ENCODE data around the gene BCL2. TPM values are rescaled to one million over a fixed set of nuclear protein-coding genes. Genes with fewer than 3 reads are reported as not detected.
A peak's percentile ranks its signal among the peaks of the same experiment; 100 is the strongest.

The BCL2 gene
- total RNA-seq, 1 donor from 2014 or later = 16.5 TPM

DNA sequence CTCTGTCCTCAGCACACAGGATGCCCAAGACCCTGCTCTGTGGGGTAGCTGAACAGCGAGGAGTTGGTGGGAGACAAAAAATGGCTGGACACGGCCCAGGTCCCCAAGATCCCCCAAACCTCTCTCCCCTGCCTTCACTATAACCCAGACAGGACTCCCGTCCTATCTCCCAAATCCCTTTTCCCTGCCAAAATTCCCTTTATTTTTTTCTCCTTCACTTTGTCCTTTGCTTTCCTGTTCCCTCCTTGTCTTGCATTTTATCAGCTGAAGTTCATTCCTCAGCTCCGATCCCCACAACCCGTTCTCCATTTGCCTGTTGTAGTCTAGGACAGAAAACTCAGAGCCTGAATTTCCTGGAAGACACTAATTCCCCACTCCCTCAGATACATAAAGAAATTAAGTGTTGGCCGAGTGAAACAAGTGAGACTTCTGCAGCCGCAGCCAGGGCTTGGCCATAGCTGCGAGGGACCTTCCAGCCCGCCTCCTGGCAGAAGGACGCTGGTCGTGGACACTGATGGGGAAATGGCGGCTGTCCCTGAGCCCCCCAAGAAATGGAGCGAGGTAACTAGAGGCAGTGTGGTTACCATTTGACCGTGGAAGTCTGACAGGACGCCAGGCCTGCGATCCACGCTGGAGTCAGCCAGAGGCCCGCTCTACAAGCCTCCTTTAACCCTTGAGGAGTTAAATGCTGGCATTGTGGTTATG lies 173.6 kb downstream of the BCL2 start:
- TF ChIP-seq CTCF (conservative IDR thresholded peaks at IDR 0.05) = no peak
- Mint-ChIP-seq H3K9me3 (no peaks in the 10 kb centered on the region), H3K27me3 (peaks cover 3% of the 10 kb centered on the region), H3K4me1 (ENCODE audit: unreplicated experiment) (peaks cover 28% of the 10 kb centered on the region), H3K36me3 (peaks cover 7% of the 10 kb centered on the region), H3K4me3 (no peak overlapping the region), H3K27ac (no peak overlapping the region)
- no peak for DNase-seq (ENCODE audit: extremely low spot score, unreplicated experiment)

DNA sequence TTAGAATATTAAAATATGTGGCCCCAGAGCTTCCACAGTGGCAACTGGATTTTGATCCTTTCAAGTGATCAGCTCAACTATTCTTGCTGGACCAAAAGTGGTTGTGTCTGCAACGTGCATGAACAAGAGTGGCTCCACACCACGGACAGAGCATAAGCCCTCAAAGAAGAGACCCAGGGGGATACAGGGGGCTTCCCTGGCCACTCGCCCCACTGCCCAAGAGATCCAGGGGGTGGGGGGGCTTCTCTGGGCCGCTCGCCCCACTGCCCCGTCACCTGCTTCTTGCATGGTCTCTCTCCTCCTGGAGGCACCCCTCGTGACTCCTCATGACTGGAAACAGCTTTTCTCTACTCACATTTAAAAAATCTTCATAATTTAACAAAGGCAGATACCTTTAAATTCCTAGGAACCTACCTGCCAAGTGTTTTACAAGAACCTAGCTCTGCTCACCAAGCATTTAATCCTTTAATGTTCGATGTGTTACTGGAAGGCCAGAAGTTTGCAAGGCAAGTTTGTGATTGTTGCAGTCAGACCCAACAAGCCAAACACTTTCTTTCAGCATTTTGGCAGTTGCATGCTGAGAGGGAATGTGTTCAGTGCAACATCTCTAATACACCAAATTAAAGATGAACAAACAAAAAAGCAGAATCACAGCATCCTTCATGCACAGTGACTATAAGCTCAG lies 174.3 kb downstream of the BCL2 start:
- peaks cover 7% of the 10 kb centered on the region for H3K36me3 Mint-ChIP-seq
- H3K9me3 Mint-ChIP-seq = no peaks in the 10 kb centered on the region
- no peak for TF ChIP-seq CTCF (conservative IDR thresholded peaks at IDR 0.05)
- H3K4me1 Mint-ChIP-seq (ENCODE audit: unreplicated experiment) = peaks cover 27% of the 10 kb centered on the region
- H3K27ac Mint-ChIP-seq = no peak overlapping the region
- peaks cover 3% of the 10 kb centered on the region for H3K27me3 Mint-ChIP-seq
- H3K4me3 Mint-ChIP-seq = no peak overlapping the region
- DNase-seq (ENCODE audit: extremely low spot score, unreplicated experiment) = no peak

GRCh38 chr18:63144748-63145147 lies 174.8 kb downstream of the BCL2 start:
- H3K27ac Mint-ChIP-seq = no peak overlapping the region

DNA sequence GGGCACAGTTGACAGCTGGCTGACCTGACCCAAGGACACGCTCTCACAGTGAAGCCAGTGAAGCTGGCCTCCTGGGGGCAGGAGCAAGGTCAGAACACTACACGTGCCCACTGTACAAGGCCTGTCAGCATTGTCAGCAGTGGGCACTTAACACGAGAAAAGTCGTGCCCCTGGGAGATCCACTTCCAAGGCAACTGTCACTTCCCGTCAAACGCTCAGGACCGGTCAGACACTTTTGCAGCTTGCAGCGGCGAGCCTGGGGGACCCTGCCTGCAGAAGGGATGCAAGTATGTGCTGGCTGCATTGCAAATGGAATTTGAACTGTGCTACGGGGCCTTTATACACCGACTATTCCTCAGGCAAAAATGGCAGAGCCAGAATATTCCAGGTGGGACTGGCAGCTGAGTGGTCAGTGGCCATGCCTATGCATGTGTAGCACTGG lies 176.2 kb downstream of the BCL2 start:
- TF ChIP-seq CTCF (conservative IDR thresholded peaks at IDR 0.05) = no peak

More at GRCh38 chr18:63144748-63145147, 174.8 kb downstream of the BCL2 start:
- no peak for DNase-seq (ENCODE audit: extremely low spot score, unreplicated experiment)
- no peak for TF ChIP-seq CTCF (conservative IDR thresholded peaks at IDR 0.05)
- no peaks in the 10 kb centered on the region for H3K9me3 Mint-ChIP-seq
- H3K36me3 Mint-ChIP-seq = peaks cover 8% of the 10 kb centered on the region
- H3K4me3 Mint-ChIP-seq = no peak overlapping the region
- H3K4me1 Mint-ChIP-seq (ENCODE audit: unreplicated experiment) = peaks cover 27% of the 10 kb centered on the region
- peaks cover 3% of the 10 kb centered on the region for H3K27me3 Mint-ChIP-seq

DNA sequence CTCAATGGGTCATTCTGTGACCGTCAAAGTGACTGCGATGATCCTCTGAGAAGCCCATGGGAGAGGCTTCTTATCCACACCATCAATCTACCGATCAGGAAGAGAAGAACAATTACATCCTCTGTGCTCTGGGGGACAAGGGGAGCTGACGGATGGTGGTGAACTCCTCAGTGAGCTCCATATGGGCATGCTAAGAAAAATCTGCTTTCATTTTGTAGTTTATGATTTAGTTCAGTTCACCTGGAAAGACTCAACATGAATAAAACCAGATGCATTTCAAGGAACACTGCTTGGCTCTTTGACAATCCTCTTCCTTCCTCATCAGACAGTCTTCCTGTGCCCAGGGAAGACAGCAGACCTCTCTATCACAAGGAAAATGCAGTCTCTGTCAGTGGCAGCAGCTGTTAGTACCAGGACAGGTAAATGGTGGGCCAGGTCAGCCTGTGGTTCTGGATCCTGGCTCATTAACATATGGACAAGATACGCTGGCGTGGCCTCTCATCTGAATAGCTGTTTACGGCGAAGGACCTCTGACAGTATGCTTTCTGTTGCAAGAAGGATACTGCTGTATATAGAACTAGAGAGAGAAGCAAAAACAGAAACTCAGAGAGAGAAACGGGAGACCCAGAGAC lies 176.9 kb downstream of the BCL2 start:
- no peaks in the 10 kb centered on the region for H3K9me3 Mint-ChIP-seq
- no peak for DNase-seq (ENCODE audit: extremely low spot score, unreplicated experiment)
- peaks cover 14% of the 10 kb centered on the region for H3K4me1 Mint-ChIP-seq (ENCODE audit: unreplicated experiment)
- peak overlapping the region; percentile 2 for H3K4me3 Mint-ChIP-seq
- no peak for TF ChIP-seq CTCF (conservative IDR thresholded peaks at IDR 0.05)
- H3K36me3 Mint-ChIP-seq = peaks cover 11% of the 10 kb centered on the region
- H3K27ac Mint-ChIP-seq = peak overlapping the region; percentile 2
- peaks cover 3% of the 10 kb centered on the region for H3K27me3 Mint-ChIP-seq

More for the DNA sequence above, 176.2 kb downstream of the BCL2 start:
- peaks cover 11% of the 10 kb centered on the region for H3K36me3 Mint-ChIP-seq
- no peaks in the 10 kb centered on the region for H3K9me3 Mint-ChIP-seq
- H3K27me3 Mint-ChIP-seq = peaks cover 3% of the 10 kb centered on the region
- no peak for DNase-seq (ENCODE audit: extremely low spot score, unreplicated experiment)
- H3K4me3 Mint-ChIP-seq = peak overlapping the region; percentile 2
- peaks cover 17% of the 10 kb centered on the region for H3K4me1 Mint-ChIP-seq (ENCODE audit: unreplicated experiment)
- H3K27ac Mint-ChIP-seq = peak overlapping the region; percentile 2
